ENCODE data around the gene IMPA2. TPM values are rescaled to one million over a fixed set of nuclear protein-coding genes. Genes with fewer than 3 reads are reported as not detected.

The IMPA2 gene
- total and polyA plus RNA-seq, 10 of the 15 experiments (the other 5 are each of a cell fraction or from before 2014, with no cell fraction given) = 0.24 to 21.0 (median 11.4) TPM

GRCh38 chr18:11946756-11947155 is 34.6 kb upstream of the IMPA2 start:
- H3K4me2 ChIP-seq (ENCODE audit: control insufficient read depth, insufficient read depth) = peak overlapping the region; percentile 84
- BruUV-seq (replicated peaks) = no TSS peak
- no peak for DNase-seq (ENCODE audit: low read depth, low spot score)
- H3K9me3 ChIP-seq (replicated peaks; ENCODE audit: control insufficient read depth, insufficient read depth, low read length) = no peaks in the 10 kb centered on the region
- H2AFZ ChIP-seq (ENCODE audit: control insufficient read depth, low read depth, low read length) = peak overlapping the region; percentile 63
- peak overlapping the region; percentile 66 for H3K4me3 ChIP-seq
- H4K20me1 ChIP-seq (ENCODE audit: control insufficient read depth, insufficient read depth) = no peaks in the 10 kb centered on the region
- no peaks in the 10 kb centered on the region for H3K36me3 ChIP-seq (ENCODE audit: control insufficient read depth in 2 of 2, insufficient read depth in 2 of 2, low read length in 1 of 2)
- SMC1A ChIA-PET (ENCODE audit: uncharacterized antibody, unreplicated experiment) = interaction anchor here (0.8 to 1.1 kb wide), 3 partner anchors 8 to 41 kb away, joined by 3 to 5 read pairs (median 3); no protein-coding TSS in a partner anchor
- no peaks in the 10 kb centered on the region for H3K4me1 ChIP-seq (ENCODE audit: control insufficient read depth, insufficient read depth, low read length)
- in situ Hi-C loops (cut with MboI) = no loop called here
- CTCF ChIA-PET = interaction anchor here (0.9 to 1.5 kb wide), 2 partner anchors 9 to 93 kb away, joined by 3 to 18 read pairs; no protein-coding TSS in a partner anchor
- FAIRE-seq = peak; percentile 85
- POLR2A ChIA-PET = no interaction called here
- WGBS (ENCODE audit: insufficient coverage, insufficient replicate concordance, low lambda C conversion rate, missing lambda C conversion rate) = 33% methylated on average over 3 of the region's 3 CpGs
- no peaks in the 10 kb centered on the region for H3K79me2 ChIP-seq (ENCODE audit: control insufficient read depth, insufficient read depth, low read length)
- RAD21 ChIA-PET (ENCODE audit: unreplicated experiment) = interaction anchor here (1.1 kb wide), 2 partner anchors 8 to 9 kb away, joined by 3 read pairs; no protein-coding TSS in a partner anchor
- peak overlapping the region; percentile 76 for H3K9ac ChIP-seq (ENCODE audit: control insufficient read depth, insufficient read depth, low read length)
- H3K27me3 ChIP-seq (replicated peaks in 1 of 2; ENCODE audit: control insufficient read depth in 2 of 2, insufficient read depth in 2 of 2, low read length in 1 of 2) = no peaks in the 10 kb centered on the region
- ATAC-seq = peak; percentile 67
- peak overlapping the region; percentile 15; the same call in 1 of the 2 replicates for H3K27ac ChIP-seq (ENCODE audit: control insufficient read depth, insufficient read depth)
- intact Hi-C loops (cut with micrococcal nuclease; ENCODE audit: unreplicated experiment) = no loop called here
- TF ChIP-seq STAT3 (IDR thresholded peaks at IDR 0.05; ENCODE audit: low read depth, low read length) (no peak), DPF2 (IDR thresholded peaks at IDR 0.05) (no peak), IKZF1 (conservative IDR thresholded peaks at IDR 0.05) (no peak), EED (IDR thresholded peaks at IDR 0.05; ENCODE audit: low read depth) (no peak), NR2C2 (IDR thresholded peaks at IDR 0.05; ENCODE audit: borderline replicate concordance, control insufficient read depth, insufficient read length, low read depth) (no peak), TBL1XR1 (IDR thresholded peaks at IDR 0.05; ENCODE audit: low read depth, low read length) (no peak), SKIL (IDR thresholded peaks at IDR 0.05; ENCODE audit: low read depth, poor library complexity, severe bottlenecking) (no peak), EP300 (IDR thresholded peaks at IDR 0.05; ENCODE audit: borderline replicate concordance in 1 of 2, control insufficient read depth in 1 of 2, low read depth in 2 of 2, low read length in 2 of 2) (no peak), SIN3A (IDR thresholded peaks at IDR 0.05; ENCODE audit: low read depth, low read length) (no peak), WRNIP1 (IDR thresholded peaks at IDR 0.05; ENCODE audit: borderline replicate concordance, low read depth, low read length) (no peak), ZZZ3 (IDR thresholded peaks at IDR 0.05; ENCODE audit: control insufficient read depth, insufficient read length, low read depth) (no peak), EGR1 (IDR thresholded peaks at IDR 0.05; ENCODE audit: borderline replicate concordance in 1 of 2, low read depth in 2 of 2, low read length in 2 of 2) (no peak), ZNF207 (IDR thresholded peaks at IDR 0.05; ENCODE audit: borderline replicate concordance) (no peak)
- TF ChIP-seq, protein P1, sequence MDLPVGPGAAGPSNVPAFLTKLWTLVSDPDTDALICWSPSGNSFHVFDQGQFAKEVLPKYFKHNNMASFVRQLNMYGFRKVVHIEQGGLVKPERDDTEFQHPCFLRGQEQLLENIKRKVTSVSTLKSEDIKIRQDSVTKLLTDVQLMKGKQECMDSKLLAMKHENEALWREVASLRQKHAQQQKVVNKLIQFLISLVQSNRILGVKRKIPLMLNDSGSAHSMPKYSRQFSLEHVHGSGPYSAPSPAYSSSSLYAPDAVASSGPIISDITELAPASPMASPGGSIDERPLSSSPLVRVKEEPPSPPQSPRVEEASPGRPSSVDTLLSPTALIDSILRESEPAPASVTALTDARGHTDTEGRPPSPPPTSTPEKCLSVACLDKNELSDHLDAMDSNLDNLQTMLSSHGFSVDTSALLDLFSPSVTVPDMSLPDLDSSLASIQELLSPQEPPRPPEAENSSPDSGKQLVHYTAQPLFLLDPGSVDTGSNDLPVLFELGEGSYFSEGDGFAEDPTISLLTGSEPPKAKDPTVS (IDR thresholded peaks at IDR 0.05; ENCODE audit: low read depth, low read length) = no peak
- TF ChIP-seq, protein P2, sequence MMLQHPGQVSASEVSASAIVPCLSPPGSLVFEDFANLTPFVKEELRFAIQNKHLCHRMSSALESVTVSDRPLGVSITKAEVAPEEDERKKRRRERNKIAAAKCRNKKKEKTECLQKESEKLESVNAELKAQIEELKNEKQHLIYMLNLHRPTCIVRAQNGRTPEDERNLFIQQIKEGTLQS (IDR thresholded peaks at IDR 0.05; ENCODE audit: borderline replicate concordance, extremely low read depth, low read depth, low read length) = no peak
- TF ChIP-seq, protein P3, sequence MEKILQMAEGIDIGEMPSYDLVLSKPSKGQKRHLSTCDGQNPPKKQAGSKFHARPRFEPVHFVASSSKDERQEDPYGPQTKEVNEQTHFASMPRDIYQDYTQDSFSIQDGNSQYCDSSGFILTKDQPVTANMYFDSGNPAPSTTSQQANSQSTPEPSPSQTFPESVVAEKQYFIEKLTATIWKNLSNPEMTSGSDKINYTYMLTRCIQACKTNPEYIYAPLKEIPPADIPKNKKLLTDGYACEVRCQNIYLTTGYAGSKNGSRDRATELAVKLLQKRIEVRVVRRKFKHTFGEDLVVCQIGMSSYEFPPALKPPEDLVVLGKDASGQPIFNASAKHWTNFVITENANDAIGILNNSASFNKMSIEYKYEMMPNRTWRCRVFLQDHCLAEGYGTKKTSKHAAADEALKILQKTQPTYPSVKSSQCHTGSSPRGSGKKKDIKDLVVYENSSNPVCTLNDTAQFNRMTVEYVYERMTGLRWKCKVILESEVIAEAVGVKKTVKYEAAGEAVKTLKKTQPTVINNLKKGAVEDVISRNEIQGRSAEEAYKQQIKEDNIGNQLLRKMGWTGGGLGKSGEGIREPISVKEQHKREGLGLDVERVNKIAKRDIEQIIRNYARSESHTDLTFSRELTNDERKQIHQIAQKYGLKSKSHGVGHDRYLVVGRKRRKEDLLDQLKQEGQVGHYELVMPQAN (conservative IDR thresholded peaks at IDR 0.05) = no peak
- TF ChIP-seq, protein P4, sequence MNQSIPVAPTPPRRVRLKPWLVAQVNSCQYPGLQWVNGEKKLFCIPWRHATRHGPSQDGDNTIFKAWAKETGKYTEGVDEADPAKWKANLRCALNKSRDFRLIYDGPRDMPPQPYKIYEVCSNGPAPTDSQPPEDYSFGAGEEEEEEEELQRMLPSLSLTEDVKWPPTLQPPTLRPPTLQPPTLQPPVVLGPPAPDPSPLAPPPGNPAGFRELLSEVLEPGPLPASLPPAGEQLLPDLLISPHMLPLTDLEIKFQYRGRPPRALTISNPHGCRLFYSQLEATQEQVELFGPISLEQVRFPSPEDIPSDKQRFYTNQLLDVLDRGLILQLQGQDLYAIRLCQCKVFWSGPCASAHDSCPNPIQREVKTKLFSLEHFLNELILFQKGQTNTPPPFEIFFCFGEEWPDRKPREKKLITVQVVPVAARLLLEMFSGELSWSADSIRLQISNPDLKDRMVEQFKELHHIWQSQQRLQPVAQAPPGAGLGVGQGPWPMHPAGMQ (IDR thresholded peaks at IDR 0.05; ENCODE audit: borderline replicate concordance) = no peak

Measured in GM12878 (cell line).